Activated T-helper 17 cell treated with anti-CD3 and anti-CD28 coated beads, Interleukin-2, amount 50 U/mL, for 72 hours (primary cell): ENCODE measurements around the gene ARHGAP44. TPM values are rescaled to one million over a fixed set of nuclear protein-coding genes. Genes with fewer than 3 reads are reported as not detected.

Experiments used
- ATAC-seq: fragments of 150-1000 bp; cut with Tn5 transposase; replicated peaks from 2 replicates; pipeline ENCODE4 v1.10.0; 2021; ENCODE audit warnings: mild to moderate bottlenecking, moderate library complexity
- H3K27ac Mint-ChIP-seq: one replicate; pipeline ENCODE4 v1.8.0; 2022; ENCODE audit warnings: mixed read lengths
- H3K27me3 Mint-ChIP-seq: one replicate; pipeline ENCODE4 v1.8.0; 2022; ENCODE audit warnings: mixed read lengths
- H3K36me3 Mint-ChIP-seq: one replicate; pipeline ENCODE4 v1.8.0; 2022; ENCODE audit warnings: low read depth, mild to moderate bottlenecking, mixed read lengths
- H3K4me1 Mint-ChIP-seq: one replicate; pipeline ENCODE4 v1.8.0; 2022; ENCODE audit warnings: mixed read lengths
- H3K4me3 Mint-ChIP-seq: one replicate; pipeline ENCODE4 v1.8.0; 2022; ENCODE audit warnings: mild to moderate bottlenecking, mixed read lengths
- H3K9me3 Mint-ChIP-seq: one replicate; pipeline ENCODE4 v1.8.0; 2022; ENCODE audit warnings: mixed read lengths
- total RNA-seq, 2 donors: library from RNA; stranded (reverse); gene quantifications; one replicate each; pipeline ENCODE4 v1.2.3, GENCODE V29; 2022

ARHGAP44 gene
- total RNA-seq, result under 1 TPM in 1 of 2 donors, not detected in 1; 0.48 TPM

GRCh38 chr17:12789481-12790248, at the start of gene ARHGAP44:
Gene ARHGAP44, plus strand, starts transcription at chr17:12789498. Its CDS starts 341 bp downstream, at chr17:12789839.
- Mint-ChIP-seq H3K27me3 (peaks cover 36% of the 10 kb centered on the region), H3K27ac (no peak within 1 kb of the TSS), H3K9me3 (peaks cover 7% of the 10 kb centered on the region), H3K4me1 (no peaks in the 10 kb centered on the region), H3K36me3 (no peaks in the 10 kb centered on the region), H3K4me3 (peak within 1 kb of the TSS; percentile 49)
- ATAC-seq, result peak; percentile 23

- no peaks in the 10 kb centered on the region for H3K27me3 Mint-ChIP-seq
- no peak overlapping the region for H3K4me3 Mint-ChIP-seq
- no peaks in the 10 kb centered on the region for H3K9me3 Mint-ChIP-seq
- ATAC-seq, result no peak
- H3K36me3 Mint-ChIP-seq, result no peaks in the 10 kb centered on the region
- no peak overlapping the region for H3K27ac Mint-ChIP-seq
- H3K4me1 Mint-ChIP-seq, result no peaks in the 10 kb centered on the region
These were observed 49.8 kb upstream of the ARHGAP44 start for GRCh38 chr17:12739500-12739899.

- H3K27me3 Mint-ChIP-seq, result peaks cover 12% of the 10 kb centered on the region
- peaks cover 8% of the 10 kb centered on the region for H3K9me3 Mint-ChIP-seq
- no peak overlapping the region for H3K27ac Mint-ChIP-seq
- no peak overlapping the region for H3K4me3 Mint-ChIP-seq
- no peaks in the 10 kb centered on the region for H3K4me1 Mint-ChIP-seq
- H3K36me3 Mint-ChIP-seq, result no peaks in the 10 kb centered on the region
- ATAC-seq, result no peak
These were observed 46.3 kb upstream of the ARHGAP44 start for GRCh38 chr17:12743046-12743445.

GRCh38 chr17:12744298-12744697, 45.0 kb upstream of the ARHGAP44 start:
- Mint-ChIP-seq H3K9me3 (peaks cover 8% of the 10 kb centered on the region), H3K4me1 (no peaks in the 10 kb centered on the region), H3K36me3 (no peaks in the 10 kb centered on the region), H3K27ac (no peak overlapping the region), H3K27me3 (peaks cover 12% of the 10 kb centered on the region), H3K4me3 (no peak overlapping the region)
- ATAC-seq, result no peak

- Mint-ChIP-seq H3K4me1 (no peaks in the 10 kb centered on the region), H3K27me3 (peaks cover 12% of the 10 kb centered on the region), H3K36me3 (no peaks in the 10 kb centered on the region), H3K9me3 (peaks cover 8% of the 10 kb centered on the region), H3K4me3 (no peak overlapping the region), H3K27ac (no peak overlapping the region)
- no peak for ATAC-seq
These were observed 44.5 kb upstream of the ARHGAP44 start for GRCh38 chr17:12744786-12745185.

- ATAC-seq, result no peak
These were observed 43.8 kb upstream of the ARHGAP44 start for GRCh38 chr17:12745486-12745885.

GRCh38 chr17:12756786-12757185, 32.5 kb upstream of the ARHGAP44 start:
- Mint-ChIP-seq H3K4me3 (no peak overlapping the region), H3K27me3 (no peaks in the 10 kb centered on the region), H3K36me3 (no peaks in the 10 kb centered on the region), H3K4me1 (no peaks in the 10 kb centered on the region), H3K9me3 (peaks cover 4% of the 10 kb centered on the region), H3K27ac (no peak overlapping the region)
- no peak for ATAC-seq

More at GRCh38 chr17:12745486-12745885, 43.8 kb upstream of the ARHGAP44 start:
- Mint-ChIP-seq H3K27me3 (peaks cover 12% of the 10 kb centered on the region), H3K4me1 (no peaks in the 10 kb centered on the region), H3K36me3 (no peaks in the 10 kb centered on the region), H3K27ac (no peak overlapping the region), H3K9me3 (peaks cover 8% of the 10 kb centered on the region), H3K4me3 (no peak overlapping the region)

GRCh38 chr17:12759090-12759489, 30.2 kb upstream of the ARHGAP44 start:
- no peak overlapping the region for H3K4me3 Mint-ChIP-seq
- no peak overlapping the region for H3K27ac Mint-ChIP-seq
- H3K27me3 Mint-ChIP-seq, result peaks cover 3% of the 10 kb centered on the region
- no peak for ATAC-seq
- H3K36me3 Mint-ChIP-seq, result no peaks in the 10 kb centered on the region
- H3K9me3 Mint-ChIP-seq, result peaks cover 9% of the 10 kb centered on the region
- no peaks in the 10 kb centered on the region for H3K4me1 Mint-ChIP-seq

GRCh38 chr17:12765548-12765947, 23.8 kb upstream of the ARHGAP44 start:
- Mint-ChIP-seq H3K4me1 (no peaks in the 10 kb centered on the region), H3K9me3 (peaks cover 14% of the 10 kb centered on the region), H3K27ac (no peak overlapping the region), H3K27me3 (peaks cover 11% of the 10 kb centered on the region), H3K4me3 (no peak overlapping the region), H3K36me3 (no peaks in the 10 kb centered on the region)
- no peak for ATAC-seq

GRCh38 chr17:12768255-12768654, 21.0 kb upstream of the ARHGAP44 start:
- Mint-ChIP-seq H3K4me1 (no peaks in the 10 kb centered on the region), H3K36me3 (no peaks in the 10 kb centered on the region), H3K27ac (no peak overlapping the region), H3K9me3 (peaks cover 5% of the 10 kb centered on the region), H3K4me3 (no peak overlapping the region), H3K27me3 (peaks cover 8% of the 10 kb centered on the region)
- ATAC-seq, result no peak

GRCh38 chr17:12769981-12770380, 19.3 kb upstream of the ARHGAP44 start:
- no peaks in the 10 kb centered on the region for H3K4me1 Mint-ChIP-seq
- H3K4me3 Mint-ChIP-seq, result no peak overlapping the region
- no peak for ATAC-seq
- peaks cover 5% of the 10 kb centered on the region for H3K9me3 Mint-ChIP-seq
- H3K27ac Mint-ChIP-seq, result no peak overlapping the region
- peaks cover 8% of the 10 kb centered on the region for H3K27me3 Mint-ChIP-seq
- no peaks in the 10 kb centered on the region for H3K36me3 Mint-ChIP-seq

- H3K4me3 Mint-ChIP-seq, result no peak overlapping the region
- H3K4me1 Mint-ChIP-seq, result no peaks in the 10 kb centered on the region
- no peaks in the 10 kb centered on the region for H3K36me3 Mint-ChIP-seq
- H3K27me3 Mint-ChIP-seq, result peaks cover 8% of the 10 kb centered on the region
- ATAC-seq, result no peak
- H3K9me3 Mint-ChIP-seq, result peaks cover 5% of the 10 kb centered on the region
- H3K27ac Mint-ChIP-seq, result no peak overlapping the region
These were observed 16.1 kb upstream of the ARHGAP44 start for GRCh38 chr17:12773153-12773552.

GRCh38 chr17:12789075-12789480, 220 bp upstream of the ARHGAP44 start:
- no peak for ATAC-seq
- no peak overlapping the region for H3K27ac Mint-ChIP-seq
- H3K4me1 Mint-ChIP-seq, result no peaks in the 10 kb centered on the region
- peaks cover 7% of the 10 kb centered on the region for H3K9me3 Mint-ChIP-seq
- H3K4me3 Mint-ChIP-seq, result peak overlapping the region; percentile 40
- no peaks in the 10 kb centered on the region for H3K36me3 Mint-ChIP-seq
- H3K27me3 Mint-ChIP-seq, result peaks cover 36% of the 10 kb centered on the region

GRCh38 chr17:12790249-12791106, 1.2 kb downstream of the ARHGAP44 start:
- H3K4me3 Mint-ChIP-seq, result peak overlapping the region; percentile 49
- H3K4me1 Mint-ChIP-seq, result no peaks in the 10 kb centered on the region
- no peak for ATAC-seq
- no peaks in the 10 kb centered on the region for H3K36me3 Mint-ChIP-seq
- H3K9me3 Mint-ChIP-seq, result peaks cover 7% of the 10 kb centered on the region
- peaks cover 36% of the 10 kb centered on the region for H3K27me3 Mint-ChIP-seq
- no peak overlapping the region for H3K27ac Mint-ChIP-seq
